Suppressor macrophage treated with lipopolysaccharide for 4 hours (primary cell): ENCODE results near the gene SMU1.
A peak's percentile ranks its signal among the peaks of the same experiment; 100 is the strongest.
"Not testable (repeated sequence)": the region's sequence is repeated elsewhere in the genome, so short reads cannot be mapped to it uniquely, and the experiment has no call there.

Experiments used
- DNase-seq: peaks from one replicate; pipeline ENCODE4 v3.0.0-alpha.2; 2020

Gene SMU1

GRCh38 chr9:33105504-33105903 is 29.0 kb upstream of the SMU1 start:
- DNase-seq = no peak

GRCh38 chr9:33104401-33104800 is 27.9 kb upstream of the SMU1 start:
- no peak for DNase-seq

GRCh38 chr9:33103501-33104281 is 27.2 kb upstream of the SMU1 start:
- DNase-seq = no peak

DNA sequence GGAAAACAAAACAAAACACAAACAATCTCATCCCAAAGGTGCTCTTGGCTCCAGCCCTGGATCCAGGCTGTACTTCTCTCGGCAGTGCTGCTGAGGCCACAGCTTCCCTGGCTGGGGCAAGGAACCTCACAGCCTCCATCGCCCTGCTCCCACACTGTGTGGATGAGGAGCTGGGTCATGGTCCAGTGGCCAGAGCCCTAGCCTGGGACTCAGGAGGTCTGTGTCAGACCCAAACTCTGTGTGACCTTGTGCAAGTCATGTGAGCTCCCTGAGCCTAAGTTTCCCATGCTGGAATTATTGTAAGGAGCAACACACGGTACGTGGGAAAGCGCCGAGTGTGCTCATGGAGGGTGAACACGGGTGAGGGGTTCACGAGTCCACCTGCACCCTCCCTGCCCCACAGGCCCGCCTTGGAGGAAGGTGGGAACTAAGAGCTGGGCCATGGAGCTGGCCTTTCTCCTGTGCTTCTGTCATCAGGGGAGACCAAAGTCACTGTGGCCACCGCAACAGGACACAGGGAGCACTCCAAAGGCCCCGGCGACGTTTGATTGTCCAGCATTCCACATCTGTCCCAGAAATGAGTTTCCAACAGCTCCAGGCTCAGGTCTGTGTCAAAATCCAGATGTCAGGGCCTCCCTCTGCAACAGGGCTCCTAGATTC is 26.2 kb upstream of the SMU1 start:
- DNase-seq = no peak

GRCh38 chr9:33101104-33101951 is 24.9 kb upstream of the SMU1 start:
- DNase-seq = no peak

GRCh38 chr9:33099754-33100153 is 23.3 kb upstream of the SMU1 start:
- DNase-seq = no peak

- DNase-seq = no peak
These were observed 20.7 kb upstream of the SMU1 start for GRCh38 chr9:33097192-33097591.

DNA sequence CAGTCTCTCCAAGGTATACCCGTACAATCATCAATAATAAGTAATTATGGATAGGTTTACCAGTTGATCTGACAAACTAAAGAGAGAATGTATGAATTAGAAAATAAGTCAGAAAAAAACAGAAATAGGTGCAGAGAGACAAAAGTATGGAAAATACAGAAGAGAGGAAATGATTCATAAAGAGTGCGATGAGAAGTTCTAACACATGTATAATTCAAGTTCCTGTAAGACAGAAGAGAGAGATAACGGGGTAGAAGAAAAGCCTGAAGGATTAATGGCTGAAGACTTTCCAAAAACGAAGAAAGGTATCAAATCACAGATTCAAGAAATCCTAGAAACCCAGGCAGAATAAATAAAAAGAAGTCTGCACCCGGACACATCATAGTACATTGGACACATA is 16.2 kb upstream of the SMU1 start:
- no peak for DNase-seq

- DNase-seq = not testable (repeated sequence)
These were observed 9.2 kb upstream of the SMU1 start for GRCh38 chr9:33085672-33086071.

DNA sequence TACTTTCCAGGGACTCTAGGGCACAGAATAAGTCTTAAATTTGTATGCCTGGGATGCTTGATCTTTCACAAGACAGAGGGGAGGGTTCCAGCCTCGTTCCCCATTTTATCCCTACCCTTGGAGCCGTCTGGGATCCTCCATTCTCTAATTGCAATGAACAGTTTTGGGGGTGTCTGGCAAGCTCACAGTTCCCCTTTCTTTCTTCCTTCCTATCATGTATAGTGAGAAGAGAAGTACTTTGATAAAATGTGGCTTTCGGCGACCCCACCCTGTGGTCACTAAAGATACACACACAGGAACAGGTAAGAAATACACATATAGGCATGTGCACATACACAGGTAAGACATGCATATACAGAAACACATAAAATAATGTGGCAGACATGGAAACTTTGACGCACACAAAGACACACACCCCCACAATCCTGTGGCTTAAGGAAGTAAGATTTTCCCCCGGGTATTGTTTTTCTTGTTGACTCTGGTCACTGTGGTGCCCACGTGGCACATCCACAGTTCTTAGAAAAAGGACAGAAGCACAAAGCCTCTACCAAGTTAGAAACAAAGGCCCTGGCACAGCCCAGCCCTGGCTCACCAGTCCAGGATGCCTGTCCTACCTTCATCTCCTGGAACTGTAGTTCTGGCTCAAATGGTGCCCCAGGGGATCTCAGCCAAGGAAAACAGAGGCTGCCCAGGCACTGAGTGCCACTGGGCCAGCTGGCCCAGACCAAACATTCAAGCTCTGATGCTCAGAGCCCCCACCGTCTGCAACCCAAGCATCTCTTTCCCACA is 6.3 kb upstream of the SMU1 start:
- DNase-seq = no peak

GRCh38 chr9:33082128-33082527 is 5.7 kb upstream of the SMU1 start:
- no peak for DNase-seq

DNA sequence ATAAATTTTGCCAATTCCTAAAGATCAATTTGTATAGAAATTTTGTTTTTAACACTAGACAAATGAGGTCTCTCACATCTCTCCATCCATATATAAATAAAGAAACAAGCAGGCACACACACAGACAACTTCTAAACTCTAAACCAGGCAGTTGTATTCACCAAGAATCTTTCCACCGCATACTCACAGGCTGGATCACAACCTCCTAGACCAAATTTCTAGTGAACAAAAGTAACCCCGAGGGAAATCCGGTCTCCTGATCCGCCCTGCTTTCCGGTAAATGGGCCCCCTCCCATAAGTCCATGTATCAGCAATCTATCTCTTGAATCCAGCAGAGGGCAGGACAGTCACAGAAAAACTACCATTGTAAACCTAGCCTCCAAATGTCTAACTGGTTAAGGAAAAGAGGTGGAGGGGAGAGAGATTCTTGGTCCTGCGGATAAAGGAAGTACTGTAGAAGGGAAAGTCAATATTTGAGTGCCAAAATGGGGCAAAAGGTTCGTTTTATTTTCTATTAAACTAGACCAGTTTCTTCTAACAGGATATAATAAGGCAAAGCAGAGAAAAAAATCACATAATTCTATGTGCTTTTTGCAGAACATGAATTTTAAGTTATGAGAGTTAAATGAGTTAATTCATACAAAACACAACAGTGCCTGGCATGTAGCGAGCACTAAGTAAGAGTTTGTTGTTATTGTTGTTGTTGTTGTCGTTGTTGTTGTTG is 4.8 kb upstream of the SMU1 start:
- DNase-seq = peak; percentile 86

DNA sequence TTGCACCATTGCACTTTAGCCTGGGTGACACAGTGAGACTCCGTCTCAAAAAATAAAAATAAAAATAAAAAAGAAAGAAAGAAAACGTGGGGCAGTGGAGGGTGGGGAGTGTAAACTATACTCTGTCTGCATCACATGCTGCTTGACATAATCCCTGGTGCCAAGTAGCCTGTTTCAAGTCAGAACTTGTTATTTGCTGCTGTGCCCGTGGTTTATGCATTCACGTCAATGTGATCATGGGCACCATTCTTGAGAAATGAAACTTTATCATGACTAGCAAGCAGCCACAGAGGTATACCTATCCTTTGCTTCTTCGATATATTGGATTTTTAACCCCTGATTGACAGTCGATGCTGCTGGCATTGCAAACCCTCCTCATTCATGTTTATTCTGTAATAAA is 4.1 kb upstream of the SMU1 start:
- DNase-seq = no peak

- no peak for DNase-seq
These were observed 7.5 kb downstream of the SMU1 start for GRCh38 chr9:33068991-33069390.

GRCh38 chr9:33065157-33066076 is 11.1 kb downstream of the SMU1 start:
- DNase-seq = peak; percentile 87

DNA sequence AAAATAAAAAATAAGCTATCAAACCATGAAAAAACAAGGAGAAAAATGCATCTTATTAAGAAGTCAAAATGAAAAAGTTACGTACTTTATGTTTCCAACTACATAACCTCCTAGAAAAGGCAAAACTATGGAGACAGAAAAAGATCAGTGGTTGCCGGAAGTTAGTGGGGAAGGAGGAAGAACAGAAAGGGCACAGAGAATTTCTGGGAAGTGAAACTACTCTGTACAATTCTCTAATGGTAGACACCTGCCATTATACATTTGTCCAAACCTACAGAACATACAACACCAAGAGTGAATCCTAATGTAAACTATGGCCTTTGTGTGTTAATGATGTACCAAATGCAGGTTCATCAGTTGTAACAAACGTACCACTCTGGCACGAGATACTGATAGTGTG is 25.3 kb downstream of the SMU1 start:
- DNase-seq = peak; percentile 62

DNA sequence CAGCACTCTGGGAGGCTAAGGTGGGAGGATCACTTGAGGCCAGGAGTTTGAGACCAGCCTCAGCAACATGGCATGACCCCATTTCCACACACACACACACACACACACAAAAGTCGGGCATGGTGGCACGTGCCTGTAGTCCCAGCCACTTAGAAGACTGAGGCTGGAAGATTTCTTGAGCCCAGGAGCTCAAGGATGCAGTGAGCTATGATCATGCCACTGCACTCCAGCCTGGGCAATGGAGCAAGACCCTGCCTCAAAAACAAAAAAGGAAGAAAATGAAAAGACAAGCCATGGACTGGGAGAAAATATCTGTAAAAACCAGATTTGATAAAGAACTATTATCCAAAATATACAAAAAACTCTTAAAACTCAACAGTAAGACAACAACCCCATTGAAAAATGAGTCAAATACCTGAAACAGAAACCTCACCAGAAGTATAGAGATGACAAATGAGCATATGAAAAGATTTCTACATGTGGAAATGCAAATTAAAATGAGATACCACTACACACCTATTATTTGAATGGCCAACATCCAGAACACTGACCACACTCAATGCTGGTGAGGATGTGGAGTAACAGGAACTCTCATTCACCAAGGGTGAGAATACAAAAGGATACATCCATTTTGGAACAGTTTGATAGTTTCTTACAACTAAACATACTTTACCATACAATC is 26.7 kb downstream of the SMU1 start:
- no peak for DNase-seq

DNA sequence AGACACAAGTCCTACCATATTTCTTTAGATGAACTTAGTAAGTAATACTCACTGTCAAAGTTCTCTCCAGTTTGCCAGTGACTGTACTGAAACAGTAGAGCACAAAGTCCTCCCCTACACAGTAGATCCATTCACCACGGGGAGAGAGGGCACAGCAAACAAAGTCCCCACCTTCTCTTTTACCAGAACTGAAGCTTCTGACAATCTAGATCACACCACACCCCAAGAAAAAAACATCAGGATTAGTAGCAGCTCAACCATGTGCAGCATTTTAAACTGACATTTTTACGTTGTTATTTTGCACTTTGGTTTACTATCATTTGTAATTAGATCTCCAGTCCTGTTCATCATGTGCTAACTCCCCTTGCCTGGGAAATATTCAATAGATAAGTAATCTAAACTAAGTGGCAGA is 28.4 kb downstream of the SMU1 start:
- DNase-seq = no peak

DNA sequence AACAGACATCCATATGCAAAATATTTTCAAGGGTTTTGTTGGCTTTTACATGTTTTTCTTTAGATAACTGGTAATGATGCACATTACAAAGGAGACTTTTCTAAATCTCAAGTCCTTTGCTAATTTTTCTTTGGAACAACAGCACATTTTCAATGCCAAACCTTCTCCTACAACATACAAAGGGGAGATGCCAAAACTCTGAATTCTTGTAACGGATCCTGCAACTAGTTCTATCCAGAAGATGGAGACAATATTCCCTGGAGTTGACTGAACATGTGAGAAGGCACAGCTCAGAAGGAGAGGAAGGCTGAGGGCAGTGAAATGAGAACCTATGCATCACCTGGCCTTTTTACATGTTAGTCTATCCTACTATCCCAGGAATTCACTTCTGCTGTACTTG is 30.4 kb downstream of the SMU1 start:
- no peak for DNase-seq

DNA sequence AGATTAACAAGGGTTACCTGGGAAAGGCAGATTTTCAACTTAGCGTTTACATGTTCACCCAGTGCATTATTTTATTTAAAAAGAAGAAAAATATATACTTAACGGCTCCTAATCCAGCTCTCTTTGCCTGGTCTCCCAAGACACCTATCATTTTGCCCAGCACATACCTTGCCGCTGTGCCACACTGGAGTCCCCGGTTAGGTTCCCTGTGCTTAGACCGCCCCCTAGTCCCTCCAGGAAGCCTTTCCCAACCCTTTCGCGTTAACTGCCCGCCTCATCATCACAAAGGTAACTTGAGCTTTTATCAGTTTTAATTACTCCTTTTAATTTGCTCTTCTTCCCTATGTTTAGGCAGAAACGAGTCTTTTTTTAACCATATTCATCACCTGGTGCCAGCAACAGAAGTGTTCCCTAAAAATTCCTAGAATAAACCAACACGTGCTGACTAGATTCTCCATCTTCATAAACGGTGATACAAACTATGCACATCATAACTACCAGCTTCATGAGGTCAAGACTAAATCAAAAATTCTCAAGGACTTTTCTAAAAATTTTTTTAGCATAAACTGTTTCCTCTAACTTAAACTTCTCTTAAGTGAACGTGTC is 31.7 kb downstream of the SMU1 start:
- DNase-seq = no peak
